T-helper 2 cell treated with Interferon-gamma antibody and Interleukin-4, amounts not matched to agents 100 ng/mL and 5 ng/mL, for 36 hours (primary cell): ENCODE measurements around the gene EXOC4. TPM values are rescaled to one million over a fixed set of nuclear protein-coding genes. Genes with fewer than 3 reads are reported as not detected.

ENCODE experiments used
- intact Hi-C: fragments of 100-400 bp; cut with micrococcal nuclease; formaldehyde crosslinking; loops from one replicate; pipeline ENCODE4 v1.15.1; 2023
- total RNA-seq: library from RNA; stranded (reverse); gene quantifications from 2 replicates; pipeline ENCODE4 v1.2.3, GENCODE V29; 2022

The EXOC4 gene
- total RNA-seq, 1 donor from 2014 or later = 74.2 TPM

DNA sequence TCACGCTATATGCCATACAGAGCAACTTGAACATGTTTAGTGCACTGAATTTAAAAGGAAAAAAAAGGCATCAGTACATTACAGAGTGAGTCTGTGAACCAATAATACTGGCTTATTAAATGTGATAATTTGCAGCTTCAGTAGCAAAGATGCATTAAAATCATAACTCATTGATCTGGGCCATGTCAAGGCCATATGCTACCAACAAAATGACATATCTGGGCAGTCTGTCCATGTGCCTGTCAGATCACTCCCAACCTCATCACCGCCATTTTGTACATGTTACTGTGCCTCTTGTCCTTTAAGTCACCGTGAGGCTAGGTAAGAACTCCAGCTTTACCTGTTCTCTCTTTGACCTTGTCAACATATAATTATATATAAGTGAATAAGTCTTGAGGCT lies 566.8 kb downstream of the EXOC4 start:
- intact Hi-C loops = no loop called here

DNA sequence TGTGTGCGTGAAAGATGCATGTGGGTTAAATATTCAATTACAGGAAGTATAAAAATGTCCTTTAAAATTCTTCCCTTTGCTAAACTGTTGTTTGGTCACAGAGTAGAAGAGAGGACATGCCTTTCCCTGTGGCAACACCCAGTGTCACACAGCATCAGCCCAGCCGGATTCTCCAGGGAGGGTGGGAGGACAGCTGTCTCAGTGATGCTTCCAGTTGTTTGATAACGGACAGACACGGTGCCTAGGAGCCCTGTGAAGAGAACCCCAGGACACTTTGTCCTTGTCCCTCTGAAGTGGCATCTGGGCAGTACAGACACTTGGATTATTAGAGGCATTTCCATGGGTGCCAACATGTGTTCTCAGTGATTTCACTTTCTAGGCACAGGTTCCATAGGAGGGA lies 567.7 kb downstream of the EXOC4 start:
- intact Hi-C loops = no loop called here

DNA sequence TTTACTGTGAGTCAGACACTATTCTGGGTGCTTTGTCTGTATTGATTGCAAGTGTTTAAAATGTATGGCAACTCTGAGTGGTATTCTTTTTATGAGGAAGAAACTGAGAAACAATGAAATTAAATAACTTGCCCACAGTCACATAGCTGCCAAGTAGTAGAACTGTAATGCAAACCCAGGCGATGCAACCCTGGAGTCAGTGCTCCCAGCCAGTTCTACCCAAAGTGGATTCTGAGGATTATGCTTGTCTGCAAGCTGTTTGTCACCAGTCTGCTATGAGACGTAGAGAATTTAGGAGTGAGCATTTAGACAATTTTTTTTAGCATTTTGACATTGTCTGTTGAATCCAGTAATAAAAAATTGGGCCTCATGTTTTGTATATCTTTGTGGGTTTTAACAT lies 568.3 kb downstream of the EXOC4 start:
- intact Hi-C loops = no loop called here

DNA sequence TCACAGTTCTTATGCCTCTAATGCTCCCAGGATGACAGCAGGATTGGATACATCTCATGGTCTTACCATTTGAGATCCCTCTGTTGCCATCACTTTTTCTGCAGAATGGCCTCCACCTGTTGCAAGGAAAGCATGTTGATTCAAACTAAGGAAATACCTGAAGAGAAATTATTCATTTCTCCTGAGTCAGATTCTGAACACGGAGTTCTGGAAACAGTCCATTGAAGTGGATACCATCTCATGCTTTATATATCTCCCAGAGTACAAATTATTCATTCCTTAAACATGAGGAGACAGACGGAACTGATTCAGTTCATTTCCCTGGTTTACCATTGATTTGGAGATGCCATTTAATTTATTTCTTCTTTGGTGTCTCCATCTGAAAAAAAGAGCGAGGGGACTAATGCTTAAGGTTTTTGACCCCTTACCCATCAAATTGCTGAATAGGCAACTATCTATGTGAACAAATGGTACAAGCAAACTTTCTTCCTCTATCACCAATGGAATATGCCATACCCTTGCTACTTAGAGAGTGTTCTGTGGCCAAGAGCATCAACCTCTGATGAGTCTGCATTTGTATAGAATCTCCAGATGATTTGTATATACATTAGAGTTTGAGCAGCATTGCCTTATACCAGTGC lies 569.2 kb downstream of the EXOC4 start:
- intact Hi-C loops = no loop called here

DNA sequence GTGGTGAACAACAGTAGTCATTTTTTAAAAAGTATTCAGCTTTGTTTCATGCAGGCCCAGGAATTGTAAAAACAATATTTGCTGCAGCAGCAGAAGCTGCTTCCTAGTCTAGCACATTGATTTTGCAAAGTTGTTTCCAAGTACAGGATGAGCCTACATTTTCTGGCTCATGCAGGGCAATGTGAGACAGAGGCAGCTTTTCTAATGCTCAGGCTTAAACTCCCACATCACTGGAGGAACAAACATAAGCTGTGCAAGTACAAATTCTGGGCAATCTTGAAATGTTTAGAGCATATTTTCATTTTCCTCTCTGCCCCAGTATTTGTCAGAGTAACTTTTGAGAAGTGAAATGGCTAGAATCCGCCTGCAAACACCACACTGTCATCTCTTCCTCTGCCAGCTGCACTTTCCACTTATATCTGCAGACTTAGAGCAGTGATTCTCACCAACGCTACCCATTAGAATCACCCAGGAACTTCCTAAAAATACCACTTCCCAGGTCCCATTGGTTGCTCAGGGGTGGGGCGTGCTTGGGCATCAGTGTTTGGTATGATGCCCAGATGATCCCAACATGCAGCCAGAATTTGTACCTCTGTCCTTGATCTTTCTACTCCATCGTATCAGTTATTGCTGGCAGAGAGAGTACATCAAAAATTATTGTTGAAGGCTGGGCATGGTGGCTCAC lies 570.1 kb downstream of the EXOC4 start:
- intact Hi-C loops = no loop called here

DNA sequence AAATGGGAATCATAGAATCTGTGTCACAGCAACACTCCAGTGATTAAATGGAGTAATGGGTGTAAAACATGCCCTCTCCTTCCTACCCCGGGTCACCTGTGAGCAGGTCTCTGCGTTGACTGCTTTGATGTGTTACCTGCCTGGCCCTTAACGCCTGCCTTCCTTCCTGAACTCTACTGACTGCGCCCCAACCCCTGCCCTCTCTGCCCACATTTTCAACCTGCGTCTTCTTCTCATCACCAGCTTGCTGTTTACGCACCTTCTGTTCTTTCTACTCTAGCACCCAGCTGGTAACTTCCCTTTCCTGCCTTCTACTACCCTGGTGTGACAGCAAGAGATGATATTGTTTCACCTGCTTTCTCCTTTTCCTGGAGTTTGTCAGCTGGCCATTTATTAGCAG lies 571.3 kb downstream of the EXOC4 start:
- intact Hi-C loops = no loop called here

DNA sequence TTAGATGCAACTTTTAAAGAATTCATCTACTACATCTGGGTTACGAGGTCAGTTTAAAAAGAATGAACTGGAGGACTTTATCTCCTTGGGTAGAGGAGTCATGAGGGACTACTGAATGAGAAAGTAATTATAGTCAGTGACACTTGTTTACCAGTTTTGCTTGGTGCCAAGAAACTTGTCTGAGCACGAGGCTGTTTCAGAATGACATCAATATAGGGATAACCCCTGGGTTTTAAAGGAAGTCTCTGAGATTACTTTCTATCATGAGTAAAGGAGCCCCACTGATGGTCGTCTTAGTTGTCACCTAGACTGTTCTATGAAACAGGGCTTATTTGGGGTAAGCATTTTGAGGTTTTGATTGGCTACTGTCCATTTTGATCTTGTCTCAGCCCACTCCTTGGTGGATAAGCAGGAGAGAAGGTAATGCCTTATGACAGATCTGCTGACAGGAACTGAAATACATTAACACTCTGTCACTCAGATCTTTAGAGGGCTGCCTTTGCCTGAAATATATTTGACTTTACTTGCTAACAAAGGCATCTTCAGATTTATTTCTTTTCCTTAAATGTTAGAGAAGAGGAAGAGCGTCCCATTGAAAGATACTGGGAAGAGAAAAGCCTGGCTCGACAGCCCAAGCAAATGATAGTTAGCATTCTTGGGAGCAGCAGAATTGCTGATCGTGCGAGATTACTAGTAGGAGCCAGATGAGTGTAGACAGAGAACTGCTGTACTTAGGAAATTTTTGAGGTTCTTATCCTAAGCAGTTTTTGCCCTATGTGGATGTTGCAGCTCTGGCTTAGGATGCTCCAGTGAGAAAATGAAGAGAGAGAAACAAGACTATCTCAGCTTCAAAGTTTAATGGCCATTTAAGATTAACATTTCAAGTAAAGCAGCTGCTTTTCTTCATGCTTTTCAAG lies 575.1 kb downstream of the EXOC4 start:
- intact Hi-C loops = no loop called here

DNA sequence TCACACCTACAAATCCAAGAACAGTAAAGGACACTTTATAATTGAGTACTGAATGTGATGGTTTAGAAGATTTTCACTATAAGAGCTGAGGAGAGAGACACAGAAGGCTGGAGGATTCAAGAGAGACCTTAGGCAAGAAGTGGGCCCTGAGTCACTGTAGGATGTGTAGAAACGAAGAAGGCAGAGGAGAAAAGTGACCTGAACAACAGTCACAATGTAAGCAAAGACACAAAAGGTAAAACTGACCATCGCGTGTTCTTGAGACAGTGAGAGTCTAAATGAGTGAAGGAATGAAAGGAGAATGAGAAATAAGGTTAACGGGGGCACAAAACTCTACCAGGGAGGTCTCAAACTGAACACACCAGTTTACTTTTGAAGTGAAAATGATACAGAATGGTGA lies 576.0 kb downstream of the EXOC4 start:
- intact Hi-C loops = no loop called here

DNA sequence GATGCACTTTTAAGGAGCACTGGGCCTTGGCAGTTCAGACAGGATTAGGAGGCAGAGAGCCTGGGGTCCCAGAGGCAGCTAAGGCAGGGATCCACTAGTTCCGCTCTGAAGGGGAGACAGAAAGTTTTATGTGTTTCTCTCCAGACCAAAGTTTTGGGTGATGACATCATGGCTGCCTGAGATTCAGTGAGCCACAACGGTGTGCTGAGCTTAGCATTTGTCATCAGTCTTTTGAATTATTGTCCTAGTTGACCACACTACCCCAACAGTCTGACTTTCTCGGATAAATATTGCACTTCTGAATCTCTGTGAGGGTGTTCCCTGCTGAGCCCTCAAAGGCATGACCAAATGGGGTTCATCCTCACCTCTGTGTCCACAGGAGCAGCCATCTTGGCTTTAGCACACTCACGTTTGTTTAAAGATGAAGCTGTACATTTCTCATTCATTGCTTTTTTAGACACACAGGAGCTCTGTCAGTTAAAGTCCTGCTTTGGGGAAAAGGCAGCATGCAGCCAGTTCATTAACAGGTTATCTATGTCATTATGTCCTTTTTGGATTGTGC lies 576.5 kb downstream of the EXOC4 start:
- intact Hi-C loops = no loop called here

DNA sequence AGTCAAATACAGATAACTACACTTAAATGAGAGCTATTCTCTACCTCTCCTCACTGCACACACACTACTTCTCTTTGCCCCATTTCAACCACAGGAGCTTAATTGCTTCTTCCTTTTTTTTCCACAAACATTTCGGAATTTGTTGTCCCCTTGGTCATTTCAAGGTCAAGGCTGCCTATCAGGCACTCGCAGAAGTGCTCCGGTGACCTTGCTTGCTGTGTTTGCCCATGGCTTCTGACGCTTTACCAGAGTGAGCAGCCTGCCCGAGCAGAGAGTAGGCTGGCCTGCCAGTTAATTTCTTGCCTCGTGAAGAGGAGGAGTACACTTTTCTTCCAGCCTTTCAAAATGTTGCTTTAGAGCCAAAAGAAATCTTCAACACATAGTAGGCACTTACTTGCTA lies 577.2 kb downstream of the EXOC4 start:
- intact Hi-C loops = no loop called here

DNA sequence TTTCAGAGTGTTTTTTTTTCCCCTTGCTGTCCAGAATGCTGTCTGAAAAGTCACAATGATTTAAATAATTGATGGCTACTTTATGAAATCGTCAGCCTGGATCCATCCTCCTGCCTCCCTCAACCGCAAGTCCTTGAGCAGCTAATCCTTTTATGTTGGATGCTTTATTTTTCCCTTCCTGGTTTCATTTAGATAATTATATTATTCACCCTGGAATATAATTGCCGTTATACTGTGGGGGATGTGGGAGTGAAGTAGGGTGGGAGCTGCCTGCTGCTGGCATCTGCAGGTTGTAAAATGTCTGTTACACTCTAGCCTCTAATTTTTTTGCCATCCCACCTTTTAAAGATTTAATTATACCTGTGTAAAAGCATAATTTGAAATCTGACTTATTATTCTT lies 583.8 kb downstream of the EXOC4 start:
- intact Hi-C loops = no loop called here

DNA sequence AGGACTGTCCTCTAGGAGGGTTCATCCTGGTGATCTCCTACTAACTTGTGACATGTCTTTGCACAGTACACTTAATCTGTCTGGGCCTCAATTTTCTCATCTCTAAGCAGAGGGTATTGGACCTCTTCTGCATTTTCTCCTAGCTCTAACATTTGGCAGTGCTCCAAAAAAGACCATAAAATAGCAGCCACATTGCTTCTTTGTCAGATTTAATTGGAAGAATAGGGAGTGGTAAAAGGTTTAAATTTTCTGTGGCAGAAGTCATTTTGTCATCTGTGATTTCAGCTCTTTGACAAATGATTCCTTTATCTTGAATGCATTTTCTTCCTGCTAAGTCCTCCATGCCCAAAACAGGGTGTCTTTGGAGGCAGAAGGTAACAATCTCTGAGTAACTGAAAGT lies 584.3 kb downstream of the EXOC4 start:
- intact Hi-C loops = no loop called here

DNA sequence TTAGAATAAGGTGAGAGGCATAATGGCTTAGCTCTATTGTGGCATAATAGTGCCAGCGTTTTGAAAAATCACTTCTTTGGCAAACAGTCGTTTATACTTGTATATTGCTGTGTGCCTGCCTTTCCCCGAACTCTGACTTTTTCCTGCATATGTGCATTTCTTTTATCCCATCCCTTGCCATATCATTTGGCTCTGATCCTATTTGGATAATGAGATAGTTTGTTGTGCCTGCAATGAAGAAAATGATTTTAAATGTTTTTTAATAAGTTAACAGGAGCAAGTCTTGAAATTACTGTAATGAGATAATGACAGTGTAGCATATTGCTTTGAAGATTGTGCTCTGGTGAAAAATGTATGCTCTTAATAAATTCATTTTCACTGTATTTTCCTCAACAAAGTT lies 586.2 kb downstream of the EXOC4 start:
- intact Hi-C loops = no loop called here

DNA sequence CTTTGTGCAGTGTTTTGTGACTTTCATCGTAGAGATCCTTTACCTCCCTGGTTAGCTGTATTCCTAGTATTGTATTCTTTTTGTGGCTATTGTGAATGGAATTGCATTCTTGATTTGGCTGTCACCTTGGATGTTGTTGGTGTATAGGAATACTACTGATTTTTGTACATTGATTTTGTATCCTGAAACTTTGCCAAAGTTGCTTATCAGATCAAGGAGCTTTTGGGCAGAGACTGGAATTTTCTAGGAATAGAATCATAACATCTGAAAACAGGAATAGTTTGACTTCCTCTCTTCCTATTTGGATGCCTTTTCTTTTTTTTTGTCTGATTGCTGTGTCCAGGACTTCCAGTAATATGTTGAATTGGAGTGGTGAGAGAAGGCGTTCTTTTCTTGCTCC lies 590.5 kb downstream of the EXOC4 start:
- intact Hi-C loops = no loop called here

DNA sequence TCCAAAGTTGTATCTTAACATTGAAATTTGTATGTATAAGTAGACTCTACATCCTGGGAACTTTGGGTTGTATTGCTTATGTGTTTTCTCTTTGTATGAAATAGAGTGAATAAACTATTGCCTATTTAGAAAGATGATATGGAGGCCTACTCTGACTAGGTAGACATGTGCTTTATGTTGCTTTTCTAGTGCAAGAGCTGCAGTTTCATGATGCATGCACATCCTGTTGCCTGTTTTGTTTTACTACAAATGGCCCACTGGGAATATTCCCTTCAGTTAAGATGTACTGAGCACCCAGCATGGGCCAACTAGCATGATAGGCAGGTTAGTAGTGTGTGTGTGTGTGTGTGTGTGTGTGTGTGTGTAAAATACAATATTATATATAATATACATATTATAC lies 592.1 kb downstream of the EXOC4 start:
- intact Hi-C loops = no loop called here

DNA sequence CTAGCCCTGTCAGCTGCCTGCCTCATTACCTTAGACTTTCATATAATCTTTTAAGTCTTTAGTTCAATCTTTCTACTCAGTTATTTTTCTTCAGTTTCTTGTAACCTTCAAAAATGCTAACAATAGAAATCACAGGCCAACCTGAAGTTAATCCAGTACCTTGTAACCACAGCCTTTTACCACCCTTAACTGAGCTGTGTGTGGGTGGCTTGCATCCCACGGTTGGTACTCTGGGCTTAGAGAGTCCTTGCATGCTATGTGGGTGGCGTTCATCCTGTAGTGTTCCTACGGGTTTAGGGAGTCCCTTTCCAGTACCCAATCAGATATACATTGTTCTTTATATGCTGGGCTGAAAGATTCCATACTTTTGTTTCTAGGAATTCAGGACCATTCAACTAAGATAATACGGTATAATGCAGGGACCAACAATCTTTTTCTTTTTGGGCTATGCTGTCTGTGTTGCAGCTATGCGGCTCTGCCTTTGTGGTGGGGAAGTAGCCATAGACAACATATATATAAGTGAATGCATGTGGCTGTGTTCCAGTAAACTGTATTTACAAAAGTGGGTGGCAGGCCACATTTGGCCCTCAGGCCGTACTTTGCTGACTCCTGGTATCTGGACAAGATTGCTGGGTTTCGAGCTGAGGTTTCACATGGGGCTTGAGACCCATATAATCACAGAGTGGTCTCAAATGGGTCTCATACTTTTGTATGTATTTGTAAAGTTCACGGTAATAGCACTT lies 593.5 kb downstream of the EXOC4 start:
- intact Hi-C loops = no loop called here

DNA sequence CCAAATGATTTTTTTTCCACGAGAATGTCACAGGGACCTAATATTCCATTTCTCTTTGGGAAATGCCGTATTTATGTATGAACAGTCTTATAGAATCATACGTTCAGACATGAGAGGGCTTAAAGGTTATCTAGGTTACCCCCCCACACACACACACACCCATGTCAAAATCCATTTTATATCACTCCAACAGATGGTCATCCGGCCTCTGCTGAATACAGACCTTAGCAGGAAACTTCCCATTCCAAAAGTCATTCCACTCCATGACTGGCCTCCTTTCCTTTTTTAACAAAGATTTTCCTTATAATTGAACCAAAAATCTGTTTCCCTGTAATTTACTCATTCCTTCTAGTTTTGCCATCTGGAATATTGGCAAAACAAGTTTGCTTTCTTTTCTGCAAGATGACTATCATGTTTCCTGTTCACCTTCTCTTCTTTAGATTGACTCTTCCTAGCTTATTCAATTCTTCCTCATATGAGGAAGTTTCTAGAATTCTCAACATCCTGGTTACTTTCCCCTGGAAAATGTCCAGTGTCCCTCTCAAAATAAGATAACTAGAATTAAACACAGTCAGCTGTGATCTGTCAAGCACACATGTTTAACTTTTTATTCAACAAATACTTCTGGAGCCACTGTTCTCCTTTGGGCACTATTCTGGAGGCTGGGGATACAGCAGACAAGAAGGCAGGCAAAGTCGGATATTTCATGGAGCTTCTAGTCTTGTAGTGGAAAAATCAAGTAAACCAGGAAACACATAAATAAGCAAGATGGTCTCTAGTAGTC lies 597.8 kb downstream of the EXOC4 start:
- intact Hi-C loops = no loop called here

DNA sequence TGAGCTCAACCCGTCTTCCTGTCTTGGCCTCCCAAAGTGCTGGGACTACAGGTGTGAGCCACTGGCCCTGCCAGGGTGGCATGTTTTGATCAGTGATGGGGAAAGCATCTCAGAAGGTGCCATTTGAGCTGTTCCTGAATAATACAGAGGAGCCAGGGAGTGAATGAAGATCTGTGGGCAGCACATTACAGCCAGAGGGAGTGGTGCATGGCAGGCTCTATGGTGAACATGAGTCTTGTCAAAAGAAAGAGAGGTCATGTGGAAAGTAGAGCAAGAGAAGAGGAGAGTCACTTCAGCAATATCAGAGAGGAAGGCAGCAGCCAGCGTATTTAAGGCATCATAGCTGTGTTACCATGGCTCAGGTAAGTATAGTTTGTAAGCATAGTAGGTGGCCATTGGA lies 598.5 kb downstream of the EXOC4 start:
- intact Hi-C loops = no loop called here

DNA sequence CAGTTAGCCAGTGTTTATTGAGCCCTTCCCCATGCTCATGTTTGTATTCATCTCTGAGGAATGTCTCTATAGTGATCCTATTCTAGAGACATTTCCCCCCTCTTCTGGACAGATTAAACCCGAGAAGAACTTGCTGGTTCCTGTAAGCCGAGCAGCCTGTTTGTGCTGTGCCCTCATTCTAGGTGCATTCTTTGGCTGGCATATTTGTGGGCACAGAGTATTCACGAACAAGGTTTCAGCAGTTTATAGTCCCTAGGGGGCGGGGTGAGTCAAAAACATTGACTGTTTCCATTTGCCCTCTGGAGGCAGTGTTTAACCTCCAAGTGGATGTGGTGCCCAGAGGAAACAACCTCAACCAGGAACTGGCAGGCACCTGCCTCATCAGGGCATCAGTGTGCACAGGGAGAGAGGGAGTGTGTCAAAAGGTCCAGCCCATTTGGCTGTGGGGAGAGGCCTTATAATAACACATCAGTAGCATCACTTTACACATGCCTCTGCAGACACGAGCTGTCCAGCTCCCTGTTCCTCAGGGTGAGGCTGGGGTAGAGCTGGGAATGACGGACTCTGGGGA lies 600.9 kb downstream of the EXOC4 start:
- intact Hi-C loops = no loop called here

DNA sequence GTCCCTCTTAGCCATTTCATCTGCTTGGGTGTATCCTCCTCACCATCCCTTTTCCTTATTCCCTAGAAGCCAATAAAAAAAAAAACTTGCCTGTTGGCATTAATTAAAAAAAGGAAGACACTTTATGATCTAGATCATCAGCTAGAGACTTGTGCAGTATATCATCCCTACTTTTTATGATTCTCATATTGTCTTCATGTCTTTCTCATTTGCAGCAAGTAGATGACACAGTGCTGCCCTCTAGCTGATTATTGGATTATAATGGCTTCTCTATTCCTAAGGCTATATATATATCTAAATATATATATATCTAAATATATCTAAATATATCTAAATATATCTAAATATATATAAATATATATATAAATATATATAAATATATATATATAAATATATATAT lies 601.9 kb downstream of the EXOC4 start:
- intact Hi-C loops = no loop called here
